ENCODE data around the gene KRT3.

The KRT3 gene

GRCh38 chr12:52792185-52793029, 3.5 kb downstream of the KRT3 start:
- ATAC-seq = no peak
- TF ChIP-seq ZNF565 (CRISPR knock-in tag; conservative IDR thresholded peaks at IDR 0.05; ENCODE audit: low read depth) = no peak
- no peak for TF ChIP-seq ZC3H10 (CRISPR knock-in tag; IDR thresholded peaks at IDR 0.05)
- TF ChIP-seq OSR1 (CRISPR knock-in tag; IDR thresholded peaks at IDR 0.05) = no peak
- TF ChIP-seq, protein P1, sequence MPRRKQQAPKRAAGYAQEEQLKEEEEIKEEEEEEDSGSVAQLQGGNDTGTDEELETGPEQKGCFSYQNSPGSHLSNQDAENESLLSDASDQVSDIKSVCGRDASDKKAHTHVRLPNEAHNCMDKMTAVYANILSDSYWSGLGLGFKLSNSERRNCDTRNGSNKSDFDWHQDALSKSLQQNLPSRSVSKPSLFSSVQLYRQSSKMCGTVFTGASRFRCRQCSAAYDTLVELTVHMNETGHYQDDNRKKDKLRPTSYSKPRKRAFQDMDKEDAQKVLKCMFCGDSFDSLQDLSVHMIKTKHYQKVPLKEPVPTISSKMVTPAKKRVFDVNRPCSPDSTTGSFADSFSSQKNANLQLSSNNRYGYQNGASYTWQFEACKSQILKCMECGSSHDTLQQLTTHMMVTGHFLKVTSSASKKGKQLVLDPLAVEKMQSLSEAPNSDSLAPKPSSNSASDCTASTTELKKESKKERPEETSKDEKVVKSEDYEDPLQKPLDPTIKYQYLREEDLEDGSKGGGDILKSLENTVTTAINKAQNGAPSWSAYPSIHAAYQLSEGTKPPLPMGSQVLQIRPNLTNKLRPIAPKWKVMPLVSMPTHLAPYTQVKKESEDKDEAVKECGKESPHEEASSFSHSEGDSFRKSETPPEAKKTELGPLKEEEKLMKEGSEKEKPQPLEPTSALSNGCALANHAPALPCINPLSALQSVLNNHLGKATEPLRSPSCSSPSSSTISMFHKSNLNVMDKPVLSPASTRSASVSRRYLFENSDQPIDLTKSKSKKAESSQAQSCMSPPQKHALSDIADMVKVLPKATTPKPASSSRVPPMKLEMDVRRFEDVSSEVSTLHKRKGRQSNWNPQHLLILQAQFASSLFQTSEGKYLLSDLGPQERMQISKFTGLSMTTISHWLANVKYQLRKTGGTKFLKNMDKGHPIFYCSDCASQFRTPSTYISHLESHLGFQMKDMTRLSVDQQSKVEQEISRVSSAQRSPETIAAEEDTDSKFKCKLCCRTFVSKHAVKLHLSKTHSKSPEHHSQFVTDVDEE (CRISPR knock-in tag; IDR thresholded peaks at IDR 0.05) = no peak
- TF ChIP-seq ZNF70 (CRISPR knock-in tag; IDR thresholded peaks at IDR 0.05) = no peak
- no peak for TF ChIP-seq ZFP30 (CRISPR knock-in tag; IDR thresholded peaks at IDR 0.05)
- TF ChIP-seq ESRRG (CRISPR knock-in tag; IDR thresholded peaks at IDR 0.05) = no peak
- no peak for TF ChIP-seq TOX (CRISPR knock-in tag; IDR thresholded peaks at IDR 0.05; ENCODE audit: borderline replicate concordance)
- TF ChIP-seq BACH2 (CRISPR knock-in tag; IDR thresholded peaks at IDR 0.05; ENCODE audit: borderline replicate concordance) = no peak

DNA sequence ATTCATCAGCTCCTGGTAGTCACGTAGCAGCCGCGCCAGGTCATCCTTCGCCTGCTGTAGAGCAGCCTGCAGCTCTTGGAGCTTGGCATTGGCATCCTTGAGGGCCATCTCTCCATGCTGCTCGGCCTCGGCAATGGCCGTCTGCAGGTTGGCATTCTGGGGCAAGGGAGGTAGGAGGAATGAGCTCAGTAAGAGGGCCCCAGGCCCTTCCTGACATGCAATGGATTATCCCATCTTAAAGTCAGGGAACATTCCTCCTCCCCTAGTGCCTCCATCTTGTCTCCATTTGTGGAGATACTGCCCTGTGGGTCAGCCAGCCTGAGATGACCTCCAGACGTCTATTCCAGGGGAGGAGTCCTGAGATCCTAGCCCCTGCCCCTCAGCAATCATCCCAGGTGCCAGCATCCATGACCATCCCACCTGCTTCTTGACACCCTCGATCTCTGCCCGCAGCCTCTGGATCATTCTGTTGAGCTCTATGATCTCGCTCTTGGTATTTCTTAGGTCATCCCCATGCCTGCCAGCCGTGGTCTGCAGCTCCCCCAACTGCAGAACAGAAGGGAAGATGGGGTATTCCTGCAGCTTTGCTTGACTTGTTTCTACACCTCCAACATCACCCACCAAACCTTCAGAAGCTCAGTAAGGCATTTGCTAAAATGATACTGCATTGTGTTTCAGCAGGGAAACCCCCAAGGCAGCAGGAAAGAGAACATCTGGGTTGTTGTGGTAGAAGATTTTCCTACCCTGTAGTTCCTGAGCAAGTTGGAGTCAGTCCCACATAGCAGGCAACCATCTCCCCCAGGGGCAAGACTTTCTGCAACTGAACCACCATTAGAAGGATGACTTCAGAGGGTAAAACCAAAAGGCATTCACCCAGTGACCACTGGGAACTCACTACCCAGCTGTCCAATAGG, 4.4 kb downstream of the KRT3 start:
- no peak for ATAC-seq
- TF ChIP-seq, protein P2, sequence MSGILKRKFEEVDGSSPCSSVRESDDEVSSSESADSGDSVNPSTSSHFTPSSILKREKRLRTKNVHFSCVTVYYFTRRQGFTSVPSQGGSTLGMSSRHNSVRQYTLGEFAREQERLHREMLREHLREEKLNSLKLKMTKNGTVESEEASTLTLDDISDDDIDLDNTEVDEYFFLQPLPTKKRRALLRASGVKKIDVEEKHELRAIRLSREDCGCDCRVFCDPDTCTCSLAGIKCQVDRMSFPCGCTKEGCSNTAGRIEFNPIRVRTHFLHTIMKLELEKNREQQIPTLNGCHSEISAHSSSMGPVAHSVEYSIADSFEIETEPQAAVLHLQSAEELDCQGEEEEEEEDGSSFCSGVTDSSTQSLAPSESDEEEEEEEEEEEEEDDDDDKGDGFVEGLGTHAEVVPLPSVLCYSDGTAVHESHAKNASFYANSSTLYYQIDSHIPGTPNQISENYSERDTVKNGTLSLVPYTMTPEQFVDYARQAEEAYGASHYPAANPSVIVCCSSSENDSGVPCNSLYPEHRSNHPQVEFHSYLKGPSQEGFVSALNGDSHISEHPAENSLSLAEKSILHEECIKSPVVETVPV (CRISPR knock-in tag; IDR thresholded peaks at IDR 0.05) = no peak
- TF ChIP-seq ESRRG (CRISPR knock-in tag; IDR thresholded peaks at IDR 0.05) (no peak), PPARA (CRISPR knock-in tag; IDR thresholded peaks at IDR 0.05; ENCODE audit: borderline replicate concordance) (no peak), OSR1 (CRISPR knock-in tag; IDR thresholded peaks at IDR 0.05) (no peak), ZNF8 (CRISPR knock-in tag; IDR thresholded peaks at IDR 0.05) (no peak), ARNTL (CRISPR knock-in tag; IDR thresholded peaks at IDR 0.05; ENCODE audit: borderline replicate concordance, low read depth) (no peak), ZNF565 (CRISPR knock-in tag; conservative IDR thresholded peaks at IDR 0.05; ENCODE audit: low read depth) (no peak), SNAI2 (CRISPR knock-in tag; IDR thresholded peaks at IDR 0.05) (no peak)
- TF ChIP-seq, protein P3, sequence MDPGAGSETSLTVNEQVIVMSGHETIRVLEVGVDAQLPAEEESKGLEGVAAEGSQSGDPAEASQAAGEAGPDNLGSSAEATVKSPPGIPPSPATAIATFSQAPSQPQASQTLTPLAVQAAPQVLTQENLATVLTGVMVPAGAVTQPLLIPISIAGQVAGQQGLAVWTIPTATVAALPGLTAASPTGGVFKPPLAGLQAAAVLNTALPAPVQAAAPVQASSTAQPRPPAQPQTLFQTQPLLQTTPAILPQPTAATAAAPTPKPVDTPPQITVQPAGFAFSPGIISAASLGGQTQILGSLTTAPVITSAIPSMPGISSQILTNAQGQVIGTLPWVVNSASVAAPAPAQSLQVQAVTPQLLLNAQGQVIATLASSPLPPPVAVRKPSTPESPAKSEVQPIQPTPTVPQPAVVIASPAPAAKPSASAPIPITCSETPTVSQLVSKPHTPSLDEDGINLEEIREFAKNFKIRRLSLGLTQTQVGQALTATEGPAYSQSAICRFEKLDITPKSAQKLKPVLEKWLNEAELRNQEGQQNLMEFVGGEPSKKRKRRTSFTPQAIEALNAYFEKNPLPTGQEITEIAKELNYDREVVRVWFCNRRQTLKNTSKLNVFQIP (CRISPR knock-in tag; IDR thresholded peaks at IDR 0.05; ENCODE audit: borderline replicate concordance, low read depth) = no peak
- TF ChIP-seq, protein P4, sequence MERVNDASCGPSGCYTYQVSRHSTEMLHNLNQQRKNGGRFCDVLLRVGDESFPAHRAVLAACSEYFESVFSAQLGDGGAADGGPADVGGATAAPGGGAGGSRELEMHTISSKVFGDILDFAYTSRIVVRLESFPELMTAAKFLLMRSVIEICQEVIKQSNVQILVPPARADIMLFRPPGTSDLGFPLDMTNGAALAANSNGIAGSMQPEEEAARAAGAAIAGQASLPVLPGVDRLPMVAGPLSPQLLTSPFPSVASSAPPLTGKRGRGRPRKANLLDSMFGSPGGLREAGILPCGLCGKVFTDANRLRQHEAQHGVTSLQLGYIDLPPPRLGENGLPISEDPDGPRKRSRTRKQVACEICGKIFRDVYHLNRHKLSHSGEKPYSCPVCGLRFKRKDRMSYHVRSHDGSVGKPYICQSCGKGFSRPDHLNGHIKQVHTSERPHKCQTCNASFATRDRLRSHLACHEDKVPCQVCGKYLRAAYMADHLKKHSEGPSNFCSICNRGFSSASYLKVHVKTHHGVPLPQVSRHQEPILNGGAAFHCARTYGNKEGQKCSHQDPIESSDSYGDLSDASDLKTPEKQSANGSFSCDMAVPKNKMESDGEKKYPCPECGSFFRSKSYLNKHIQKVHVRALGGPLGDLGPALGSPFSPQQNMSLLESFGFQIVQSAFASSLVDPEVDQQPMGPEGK (CRISPR knock-in tag; IDR thresholded peaks at IDR 0.05; ENCODE audit: borderline replicate concordance) = no peak

- no peak for ATAC-seq
- TF ChIP-seq, protein P5, sequence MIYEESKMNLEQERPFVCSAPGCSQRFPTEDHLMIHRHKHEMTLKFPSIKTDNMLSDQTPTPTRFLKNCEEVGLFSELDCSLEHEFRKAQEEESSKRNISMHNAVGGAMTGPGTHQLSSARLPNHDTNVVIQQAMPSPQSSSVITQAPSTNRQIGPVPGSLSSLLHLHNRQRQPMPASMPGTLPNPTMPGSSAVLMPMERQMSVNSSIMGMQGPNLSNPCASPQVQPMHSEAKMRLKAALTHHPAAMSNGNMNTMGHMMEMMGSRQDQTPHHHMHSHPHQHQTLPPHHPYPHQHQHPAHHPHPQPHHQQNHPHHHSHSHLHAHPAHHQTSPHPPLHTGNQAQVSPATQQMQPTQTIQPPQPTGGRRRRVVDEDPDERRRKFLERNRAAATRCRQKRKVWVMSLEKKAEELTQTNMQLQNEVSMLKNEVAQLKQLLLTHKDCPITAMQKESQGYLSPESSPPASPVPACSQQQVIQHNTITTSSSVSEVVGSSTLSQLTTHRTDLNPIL (CRISPR knock-in tag; IDR thresholded peaks at IDR 0.05; ENCODE audit: low read depth) = no peak
- TF ChIP-seq ZNF70 (CRISPR knock-in tag; IDR thresholded peaks at IDR 0.05) (no peak), BACH2 (CRISPR knock-in tag; IDR thresholded peaks at IDR 0.05; ENCODE audit: borderline replicate concordance) (no peak), ZNF565 (CRISPR knock-in tag; conservative IDR thresholded peaks at IDR 0.05; ENCODE audit: low read depth) (no peak), PPARA (CRISPR knock-in tag; IDR thresholded peaks at IDR 0.05; ENCODE audit: borderline replicate concordance) (no peak), TOX (CRISPR knock-in tag; IDR thresholded peaks at IDR 0.05; ENCODE audit: borderline replicate concordance) (no peak), ZNF8 (CRISPR knock-in tag; IDR thresholded peaks at IDR 0.05) (no peak), ZC3H10 (CRISPR knock-in tag; IDR thresholded peaks at IDR 0.05) (no peak), RARB (CRISPR knock-in tag; IDR thresholded peaks at IDR 0.05) (no peak), SNAI2 (CRISPR knock-in tag; IDR thresholded peaks at IDR 0.05) (no peak)
- TF ChIP-seq, protein P2 (CRISPR knock-in tag; IDR thresholded peaks at IDR 0.05) = no peak
- TF ChIP-seq, protein P3 (CRISPR knock-in tag; IDR thresholded peaks at IDR 0.05; ENCODE audit: borderline replicate concordance, low read depth) = no peak
These were observed 5.3 kb downstream of the KRT3 start for GRCh38 chr12:52790427-52791270.

Measured in SK-N-SH treated with all-trans-retinoic acid at 6 μM for 48 hours (cell line).